Mammary epithelial cell (primary cell): ENCODE data around the gene CDY2A.
"Not testable (repeated sequence)": the region's sequence is repeated elsewhere in the genome, so short reads cannot be mapped to it uniquely, and the experiment has no call there.

ENCODE experiments used
- CTCF ChIP-seq, 2 donors: IDR thresholded peaks in 1 of 2; conservative IDR thresholded peaks in 1 of 2; 2 replicates each; pipeline ENCODE4 v1.5.1; 2011 to 2012; ENCODE audit warnings: inconsistent platforms in 2 of 2, low read length in 2 of 2, mild to moderate bottlenecking in 2 of 2, control low read depth in 1 of 2, low read depth in 1 of 2; ENCODE audit not compliant: insufficient read depth in 1 of 2; ENCODE audit errors: extremely low read depth in 1 of 2
- EZH2 ChIP-seq: IDR thresholded peaks from 2 replicates; pipeline ENCODE4 v1.6.1; 2012; ENCODE audit warnings: low read length, inconsistent platforms, borderline replicate concordance

- TF ChIP-seq EZH2; CTCF (conservative IDR thresholded peaks at IDR 0.05 in 1 of 2, IDR thresholded peaks at IDR 0.05 in 1 of 2; ENCODE audit: extremely low read depth in 1 of 2, insufficient read depth in 1 of 2, low read depth in 1 of 2, low read length in 2 of 2): not testable (repeated sequence)
Measured at GRCh38 chrY:18048149-18049040, 22.8 kb downstream of the CDY2A start.
